ENCODE results near the gene TGFBR2.

GRCh38 chr3:30724863-30725262 lies 118.5 kb downstream of the TGFBR2 start:
- no peak for TF ChIP-seq CTCF (optimal IDR thresholded peaks at IDR 0.05 in 1 of 3, IDR thresholded peaks at IDR 0.05 in 1 of 3, conservative IDR thresholded peaks at IDR 0.05 in 1 of 3; ENCODE audit: extremely low read depth in 1 of 3, insufficient read depth in 2 of 3, low read length in 3 of 3)
- TF ChIP-seq EZH2 (IDR thresholded peaks at IDR 0.05; ENCODE audit: low read length), result no peak

All from keratinocyte (primary cell).